PC-9 (cell line): ENCODE results near the gene IL31RA. TPM values are rescaled to one million over a fixed set of nuclear protein-coding genes. Genes with fewer than 3 reads are reported as not detected.

ENCODE experiments used
- BruUV-seq: library from RNA; stranded (reverse); fragments of 400-500 nt; replicated peaks from 2 replicates; lab custom pipeline; 2021; lab: Mats Ljungman, UMichigan
- CTCF ChIA-PET: fragments of 300-600 bp; sonication (Branson Sonifier 250); formaldehyde crosslinking; loops from one replicate; lab custom pipeline; 2022; ENCODE audit warnings: antibody characterized with exemption; lab: Charles Lee
- POLR2A ChIA-PET: fragments of 300-600 bp; sonication (Branson Sonifier 250); formaldehyde crosslinking; loops from one replicate; lab custom pipeline; 2022; ENCODE audit warnings: antibody characterized with exemption; ENCODE audit not compliant: unreplicated experiment; lab: Charles Lee
- DNase-seq, 2 experiments: peaks; one replicate each; pipeline versions ENCODE4 v3.0.0 to v3.0.0-alpha.2; 2015 to 2022; ENCODE audit warnings: mixed read lengths in 1 of 2
- H2AFZ ChIP-seq: fragments of 200-600 bp; sonication (generic); 2 replicates; pipeline ENCODE4 v1.8.1; 2017; ENCODE audit warnings: antibody characterized with exemption
- H3F3A ChIP-seq: fragments of 200-600 bp; sonication (generic); 2 replicates; pipeline ENCODE4 v1.8.1; 2017; ENCODE audit warnings: antibody characterized with exemption, mild to moderate bottlenecking, low read depth; ENCODE audit not compliant: insufficient read depth
- H3K27ac ChIP-seq: fragments of 200-600 bp; sonication (generic); 2 replicates; pipeline ENCODE4 v1.6.1; 2016; ENCODE audit warnings: mixed run types
- H3K27me3 ChIP-seq: fragments of 200-600 bp; sonication (generic); 2 replicates; pipeline ENCODE4 v1.6.1; 2016; ENCODE audit warnings: low read depth, mixed run types; ENCODE audit not compliant: insufficient read depth
- H3K36me3 ChIP-seq: fragments of 200-600 bp; sonication (generic); 2 replicates; pipeline ENCODE4 v1.6.1; 2016; ENCODE audit warnings: low read depth, mixed run types
- H3K4me1 ChIP-seq: fragments of 200-600 bp; sonication (generic); replicated peaks from 2 replicates; pipeline ENCODE4 v1.6.1; 2016; ENCODE audit warnings: mixed run types; ENCODE audit not compliant: insufficient read depth
- H3K4me2 ChIP-seq: fragments of 200-600 bp; sonication (generic); 2 replicates; pipeline ENCODE4 v1.6.1; 2017; ENCODE audit warnings: mixed run types
- H3K4me3 ChIP-seq: fragments of 200-600 bp; sonication (generic); 2 replicates; pipeline ENCODE4 v1.6.1; 2016; ENCODE audit warnings: mixed run types
- H3K79me2 ChIP-seq: fragments of 200-600 bp; sonication (generic); 2 replicates; pipeline ENCODE4 v1.6.1; 2017; ENCODE audit warnings: low read depth, mixed run types
- H3K9me2 ChIP-seq: fragments of 200-600 bp; sonication (generic); 2 replicates; pipeline ENCODE4 v1.8.1; 2017; ENCODE audit warnings: mild to moderate bottlenecking; ENCODE audit not compliant: insufficient read depth
- H3K9me3 ChIP-seq: fragments of 200-600 bp; sonication (generic); 2 replicates; pipeline ENCODE4 v1.8.1; 2016; ENCODE audit warnings: low read depth; ENCODE audit not compliant: insufficient read depth
- H4K20me1 ChIP-seq: fragments of 200-600 bp; sonication (generic); 2 replicates; pipeline ENCODE4 v1.8.1; 2017; ENCODE audit not compliant: insufficient read depth
- CTCF ChIP-seq: fragments of 200-600 bp; sonication (generic); conservative IDR thresholded peaks from 2 replicates; pipeline ENCODE4 v1.6.1; 2017; ENCODE audit warnings: mixed run types, antibody characterized with exemption, mild to moderate bottlenecking, moderate library complexity
- EZH2 ChIP-seq: fragments of 200-600 bp; sonication (generic); IDR thresholded peaks from 2 replicates; pipeline ENCODE4 v1.8.0; 2017; ENCODE audit warnings: antibody characterized with exemption, low read depth
- intact Hi-C: fragments of 100-400 bp; cut with micrococcal nuclease; formaldehyde crosslinking; loops from one replicate; pipeline ENCODE4 v1.10.0; 2022; ENCODE audit not compliant: unreplicated experiment
- total RNA-seq: library from RNA; stranded (reverse); gene quantifications from 2 replicates; pipeline ENCODE4 v1.2.3, GENCODE V29; 2021

IL31RA gene
- total RNA-seq, 1 experiment from 2014 or later = 2.0 TPM

- Histone ChIP-seq H3K27me3 (no peaks in the 10 kb centered on the region), H4K20me1 (no peaks in the 10 kb centered on the region), H3K9me2 (no peaks in the 10 kb centered on the region), H3K79me2 (no peaks in the 10 kb centered on the region), H3K27ac (no peak overlapping the region), H3K36me3 (no peaks in the 10 kb centered on the region), H2AFZ (no peak overlapping the region), H3F3A (no peaks in the 10 kb centered on the region), H3K4me1 (0 out of 2 replicates have a peak, but pooled peaks cover 6% of the 10 kb centered on the region), H3K4me2 (no peak overlapping the region), H3K4me3 (no peak overlapping the region), H3K9me3 (no peaks in the 10 kb centered on the region)
- ChIA-PET CTCF (no interaction called here), POLR2A (no interaction called here)
- BruUV-seq = no TSS peak
- intact Hi-C loops = no loop called here
- TF ChIP-seq CTCF = no peak
- TF ChIP-seq EZH2 = no peak
- DNase-seq = no peak
These were observed 53.0 kb downstream of the IL31RA start for GRCh38 chr5:55904152-55904551.

DNA sequence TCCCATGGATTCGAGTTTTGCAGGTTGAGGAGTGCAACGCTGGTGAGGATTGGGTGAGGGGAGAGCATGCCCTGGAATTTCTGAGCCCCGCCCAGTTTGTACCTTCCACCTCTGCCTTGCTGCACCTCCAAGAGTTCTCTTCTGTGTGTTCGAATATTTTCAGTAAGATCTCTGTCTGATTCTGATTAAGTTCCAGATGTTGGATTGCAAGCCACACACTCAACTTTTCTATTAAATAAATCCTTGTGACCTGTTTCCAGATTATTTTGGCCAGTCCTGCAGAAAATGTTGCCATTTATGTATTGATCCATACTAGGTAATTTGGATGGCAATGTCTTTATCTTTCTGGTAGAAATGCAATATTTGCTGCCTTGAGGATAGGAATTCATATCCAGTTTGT is 54.1 kb downstream of the IL31RA start:
- Histone ChIP-seq H3K4me2 (no peak overlapping the region), H3K9me2 (no peaks in the 10 kb centered on the region), H3F3A (no peaks in the 10 kb centered on the region), H4K20me1 (no peaks in the 10 kb centered on the region), H3K27ac (no peak overlapping the region), H3K27me3 (no peaks in the 10 kb centered on the region), H3K79me2 (no peaks in the 10 kb centered on the region), H2AFZ (no peak overlapping the region), H3K36me3 (no peaks in the 10 kb centered on the region), H3K9me3 (no peaks in the 10 kb centered on the region), H3K4me3 (no peak overlapping the region), H3K4me1 (no peaks in the 10 kb centered on the region)
- TF ChIP-seq CTCF (no peak), EZH2 (no peak)
- no TSS peak for BruUV-seq
- intact Hi-C loops = no loop called here
- CTCF ChIA-PET = no interaction called here
- POLR2A ChIA-PET = no interaction called here
- no peak for DNase-seq

- CTCF ChIA-PET = no interaction called here
These were observed 56.8 kb downstream of the IL31RA start for GRCh38 chr5:55907927-55908326.

More at GRCh38 chr5:55907927-55908326, 56.8 kb downstream of the IL31RA start:
- no peaks in the 10 kb centered on the region for H3F3A ChIP-seq
- TF ChIP-seq EZH2 = no peak
- no peak for TF ChIP-seq CTCF
- no peak overlapping the region for H3K4me2 ChIP-seq
- no peaks in the 10 kb centered on the region for H3K36me3 ChIP-seq
- no peaks in the 10 kb centered on the region for H4K20me1 ChIP-seq
- no TSS peak for BruUV-seq
- POLR2A ChIA-PET = interaction anchor here (0.8 kb wide), 1 partner anchor 470 kb away, joined by 11 read pairs; no protein-coding TSS in a partner anchor
- H3K27me3 ChIP-seq = no peaks in the 10 kb centered on the region
- no peaks in the 10 kb centered on the region for H3K9me3 ChIP-seq
- H3K9me2 ChIP-seq = no peaks in the 10 kb centered on the region
- no peak overlapping the region for H3K27ac ChIP-seq
- H3K4me1 ChIP-seq = peaks cover 11% of the 10 kb centered on the region; the same call in 1 of the 2 replicates
- no peaks in the 10 kb centered on the region for H3K79me2 ChIP-seq
- H3K4me3 ChIP-seq = no peak overlapping the region
- DNase-seq = no peak
- intact Hi-C loops = no loop called here
- no peak overlapping the region for H2AFZ ChIP-seq
